ENCODE measurements around the gene NLGN2. TPM values are rescaled to one million over a fixed set of nuclear protein-coding genes. Genes with fewer than 3 reads are reported as not detected.

The NLGN2 gene
- total RNA-seq, 1 experiment from 2014 or later: 3.7 TPM

DNA sequence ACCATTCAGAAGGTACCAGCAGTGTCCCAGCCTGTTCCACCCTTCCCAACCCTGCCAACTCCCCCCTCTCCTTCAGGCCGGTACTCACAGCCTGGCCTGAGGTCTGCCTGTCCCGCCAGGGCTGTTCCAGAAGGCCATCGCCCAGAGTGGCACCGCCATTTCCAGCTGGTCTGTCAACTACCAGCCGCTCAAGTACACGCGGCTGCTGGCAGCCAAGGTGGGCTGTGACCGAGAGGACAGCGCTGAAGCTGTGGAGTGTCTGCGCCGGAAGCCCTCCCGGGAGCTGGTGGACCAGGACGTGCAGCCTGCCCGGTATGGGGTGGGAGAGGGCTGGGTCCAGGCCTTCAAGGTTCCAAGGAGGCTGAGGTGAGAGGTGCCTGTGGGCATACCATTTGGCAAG, 7.2 kb downstream of the NLGN2 start:
- no peak for DNase-seq (ENCODE audit: low read depth)

GRCh38 chr17:7415784-7416183, 8.1 kb downstream of the NLGN2 start:
- DNase-seq (ENCODE audit: low read depth): no peak

- DNase-seq (ENCODE audit: low read depth): no peak
Observed at GRCh38 chr17:7416323-7416722, 8.7 kb downstream of the NLGN2 start.

GRCh38 chr17:7417056-7417655, 9.5 kb downstream of the NLGN2 start:
- no peak for DNase-seq (ENCODE audit: low read depth)

GRCh38 chr17:7418472-7419152, 11.0 kb downstream of the NLGN2 start:
- no peak for DNase-seq (ENCODE audit: low read depth)

GRCh38 chr17:7419819-7420610, 12.4 kb downstream of the NLGN2 start, which contains the start of gene SPEM1:
Gene SPEM1, plus strand, starts transcription at chr17:7420324. Its CDS starts 61 bp downstream, at chr17:7420385.
- no peak for DNase-seq (ENCODE audit: low read depth)

DNA sequence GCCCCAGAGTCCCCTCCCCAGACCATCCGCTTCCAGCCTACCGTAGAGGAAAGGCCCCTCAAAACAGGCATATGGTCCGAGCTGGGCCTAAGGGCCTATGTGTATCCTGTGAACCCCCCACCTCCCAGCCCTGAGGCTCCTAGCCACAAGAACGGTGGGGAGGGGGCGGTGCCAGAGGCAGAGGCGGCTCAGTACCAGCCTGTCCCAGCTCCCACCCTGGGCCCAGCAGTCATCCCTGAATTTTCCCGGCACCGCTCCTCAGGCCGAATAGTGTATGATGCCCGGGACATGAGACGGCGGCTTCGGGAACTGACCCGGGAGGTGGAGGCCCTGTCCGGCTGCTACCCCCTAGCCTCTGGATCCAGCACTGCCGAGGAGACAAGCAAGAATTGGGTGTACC, 13.5 kb downstream of the NLGN2 start:
- DNase-seq (ENCODE audit: low read depth): no peak

DNA sequence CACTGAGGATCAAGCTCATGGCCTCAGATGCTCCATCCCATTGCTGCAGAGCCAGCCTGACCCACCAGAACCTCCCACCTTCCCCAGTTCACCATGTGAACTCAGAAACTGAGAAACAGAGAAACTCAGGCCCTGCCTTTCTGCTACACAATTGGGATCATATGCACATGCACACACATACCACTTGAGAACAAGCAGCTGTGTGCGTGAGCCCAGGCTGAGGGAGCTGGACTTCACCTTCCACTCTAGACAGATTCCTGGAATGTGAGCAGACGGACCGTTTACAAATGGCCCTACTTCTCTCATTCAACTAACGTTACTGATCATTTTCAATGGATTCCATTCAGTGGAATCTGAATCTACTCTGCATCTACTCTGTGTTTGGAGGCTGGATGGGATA, 16.0 kb downstream of the NLGN2 start:
- no peak for DNase-seq (ENCODE audit: low read depth)

DNA sequence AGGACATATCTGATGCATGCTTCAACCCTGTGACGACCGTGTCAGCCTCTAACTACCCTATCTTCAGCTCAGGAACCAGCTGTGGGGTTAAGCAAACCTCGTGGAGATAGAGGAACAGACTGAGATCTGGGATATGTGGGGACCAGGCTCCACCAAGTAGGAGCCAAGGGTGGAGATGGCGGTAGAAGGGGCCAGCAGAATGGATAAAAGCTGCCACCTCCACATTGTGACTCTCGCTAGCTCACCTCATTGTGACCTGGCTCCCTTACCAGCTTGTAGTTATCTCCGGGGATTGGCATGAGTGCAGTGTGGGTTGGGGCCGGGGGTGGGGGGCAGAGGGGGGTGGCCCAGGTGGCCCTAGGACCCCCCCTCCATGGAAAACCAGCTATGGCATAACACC, 17.7 kb downstream of the NLGN2 start, which contains the start of gene SPEM2:
TSS of gene SPEM2 (plus strand) at position 301 of the 400 bp plus-strand sequence. CDS start at position 374, 73 bp downstream.
- no peak for DNase-seq (ENCODE audit: low read depth)

GRCh38 chr17:7425756-7426155, 18.1 kb downstream of the NLGN2 start:
- DNase-seq (ENCODE audit: low read depth): no peak

DNA sequence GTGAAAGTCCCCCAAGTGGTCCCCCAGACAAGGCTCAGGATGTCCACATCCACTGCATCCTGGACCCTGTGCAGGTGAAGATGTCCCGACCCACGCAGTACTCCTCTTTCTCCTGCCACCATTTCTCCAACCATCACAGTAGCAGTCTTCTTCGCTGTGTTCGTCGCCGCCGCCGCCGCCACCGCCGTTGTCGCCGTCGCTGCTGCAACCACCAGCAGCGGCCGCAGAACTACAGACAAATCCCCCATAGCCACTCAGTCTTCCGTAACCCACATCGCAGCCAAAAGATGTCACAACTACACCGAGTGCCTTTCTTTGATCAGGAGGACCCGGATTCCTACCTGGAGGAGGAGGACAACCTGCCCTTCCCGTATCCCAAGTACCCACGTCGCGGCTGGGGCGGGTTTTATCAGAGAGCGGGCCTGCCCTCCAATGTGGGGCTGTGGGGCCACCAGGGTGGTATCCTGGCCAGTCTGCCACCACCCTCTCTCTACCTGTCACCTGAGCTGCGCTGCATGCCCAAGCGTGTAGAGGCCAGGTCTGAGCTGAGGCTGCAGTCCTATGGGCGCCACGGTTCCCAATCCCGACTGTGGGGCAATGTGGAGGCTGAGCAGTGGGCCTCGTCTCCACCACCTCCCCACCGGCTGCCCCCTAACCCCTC, 18.7 kb downstream of the NLGN2 start:
- no peak for DNase-seq (ENCODE audit: low read depth)

DNA sequence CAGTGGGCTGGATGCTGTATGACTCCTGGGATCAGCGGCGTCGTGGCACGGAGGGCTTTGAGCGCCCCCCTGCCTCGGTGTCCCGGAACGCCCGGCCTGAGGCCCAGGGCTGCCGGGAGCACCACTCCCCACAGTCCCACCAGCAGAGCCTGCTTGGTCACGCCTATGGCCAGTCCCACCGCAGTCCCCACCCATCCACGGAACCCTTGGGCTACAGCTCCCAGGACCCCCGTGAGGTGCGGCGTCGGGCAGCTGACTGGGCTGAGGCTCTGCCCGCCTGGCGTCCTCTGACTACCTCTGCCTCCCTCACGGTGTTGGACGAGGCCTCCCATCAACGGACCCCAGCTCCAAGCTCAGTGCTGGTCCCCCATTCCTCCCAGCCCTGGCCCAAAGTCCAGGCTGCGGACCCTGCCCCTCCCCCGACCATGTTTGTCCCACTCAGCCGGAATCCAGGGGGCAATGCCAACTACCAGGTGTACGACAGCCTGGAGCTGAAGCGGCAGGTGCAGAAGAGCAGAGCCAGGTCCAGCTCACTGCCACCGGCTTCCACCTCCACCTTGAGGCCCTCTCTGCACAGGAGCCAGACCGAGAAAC, 19.3 kb downstream of the NLGN2 start:
- DNase-seq (ENCODE audit: low read depth): no peak

DNA sequence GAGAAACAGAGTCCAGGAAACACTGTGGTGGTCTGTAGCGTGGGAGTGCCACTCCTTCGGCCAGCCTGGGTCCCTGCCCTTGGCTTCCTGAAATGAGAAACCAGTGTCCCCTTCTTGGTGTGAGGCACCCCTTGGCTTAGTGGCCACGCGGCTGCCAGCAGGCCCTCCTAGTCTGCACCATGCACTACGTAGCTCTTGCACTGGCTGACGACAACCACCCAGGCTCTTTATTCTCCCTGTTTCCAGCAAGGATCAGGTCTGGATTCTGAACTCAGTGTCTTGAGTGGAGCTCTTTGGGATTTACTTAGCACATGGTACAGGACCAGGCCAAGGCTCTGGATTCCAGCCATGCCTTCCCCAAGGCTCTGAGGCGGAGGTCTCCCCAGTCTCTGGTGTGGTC, 19.9 kb downstream of the NLGN2 start:
- no peak for DNase-seq (ENCODE audit: low read depth)

DNA sequence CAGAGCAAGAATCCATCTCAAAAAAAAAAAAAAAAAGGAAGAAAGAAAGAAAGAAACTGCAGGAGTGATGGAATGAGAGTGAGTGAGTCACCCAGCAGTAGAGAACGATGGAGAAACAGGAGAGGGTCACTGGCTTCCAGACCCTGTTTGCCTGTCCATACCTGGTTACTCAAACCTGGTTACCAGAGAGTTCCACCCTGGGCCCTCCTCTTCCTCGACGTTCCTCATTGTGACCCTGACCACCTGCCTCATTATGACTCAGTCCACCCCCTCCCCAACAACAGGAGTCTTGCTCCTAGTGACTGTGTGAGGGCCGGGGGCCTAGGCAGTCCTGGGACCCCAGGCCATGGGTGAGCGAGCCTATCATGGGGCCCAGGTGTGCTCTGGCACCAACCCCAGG, 20.9 kb downstream of the NLGN2 start, which contains the start of gene SPEM3:
TSS of gene SPEM3 (plus strand) at position 301 of the 400 bp plus-strand sequence. CDS start at position 347, 46 bp downstream.
- no peak for DNase-seq (ENCODE audit: low read depth)

DNA sequence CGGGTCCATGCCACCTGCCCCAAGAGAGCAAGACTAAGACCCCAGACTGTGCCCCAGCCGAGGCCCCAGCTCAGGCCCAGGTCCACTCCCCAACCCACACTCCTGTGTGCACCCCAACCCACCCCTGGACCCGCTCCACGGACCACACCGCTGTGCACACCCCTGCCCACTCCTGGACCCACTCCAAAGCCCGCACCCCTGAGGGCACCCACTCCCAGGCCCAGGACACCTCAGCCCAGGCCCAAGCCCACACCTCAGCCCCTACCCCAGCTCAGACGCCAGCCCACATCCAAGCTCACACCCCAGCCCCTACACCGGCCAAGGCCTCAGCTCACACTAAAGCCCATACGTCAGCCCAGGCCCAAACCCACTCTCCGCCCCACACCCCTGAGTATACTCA, 22.1 kb downstream of the NLGN2 start:
- no peak for DNase-seq (ENCODE audit: low read depth)

DNA sequence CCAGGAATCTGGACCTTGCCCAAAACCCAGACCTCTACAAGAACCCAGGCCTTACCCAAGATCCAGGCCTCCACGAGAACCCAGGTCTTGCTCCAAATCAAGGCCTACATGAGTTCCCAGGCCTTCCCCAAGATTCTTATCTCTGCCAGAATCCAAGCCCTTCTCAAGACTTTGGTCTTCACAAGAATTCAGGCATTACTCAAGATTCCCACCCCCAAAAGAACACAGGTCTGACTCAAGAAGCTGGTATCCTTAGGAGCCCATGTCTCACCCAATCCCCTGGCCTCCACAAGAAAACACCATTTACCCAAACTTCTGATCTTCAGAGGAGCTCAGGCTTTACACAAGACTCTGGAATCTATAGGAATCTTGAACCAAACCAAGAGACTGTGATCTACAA, 23.6 kb downstream of the NLGN2 start:
- DNase-seq (ENCODE audit: low read depth): no peak

DNA sequence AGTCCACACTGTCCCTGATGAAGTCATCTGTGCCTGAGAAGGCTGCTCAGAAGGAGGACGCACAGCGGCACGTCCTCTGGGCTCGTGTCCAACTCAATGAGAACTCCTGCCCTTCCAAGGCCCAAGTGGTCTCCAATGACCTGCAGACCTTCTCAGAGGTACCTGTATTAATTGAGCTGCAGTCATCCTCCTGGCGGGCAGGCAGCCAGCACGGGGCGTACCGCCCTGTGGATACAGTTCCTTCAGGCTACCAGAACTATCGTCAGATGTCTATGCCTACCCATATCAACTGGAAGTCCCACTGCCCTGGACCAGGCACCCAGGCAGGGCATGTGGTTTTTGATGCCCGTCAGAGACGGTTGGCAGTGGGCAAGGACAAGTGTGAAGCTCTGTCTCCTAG, 24.7 kb downstream of the NLGN2 start:
- no peak for DNase-seq (ENCODE audit: low read depth)

- peak; percentile 34 for DNase-seq (ENCODE audit: low read depth)
Observed at GRCh38 chr17:7435676-7436555, 28.3 kb downstream of the NLGN2 start.

- DNase-seq (ENCODE audit: low read depth): peak; percentile 61
Observed at GRCh38 chr17:7436556-7437368, 29.1 kb downstream of the NLGN2 start.

DNA sequence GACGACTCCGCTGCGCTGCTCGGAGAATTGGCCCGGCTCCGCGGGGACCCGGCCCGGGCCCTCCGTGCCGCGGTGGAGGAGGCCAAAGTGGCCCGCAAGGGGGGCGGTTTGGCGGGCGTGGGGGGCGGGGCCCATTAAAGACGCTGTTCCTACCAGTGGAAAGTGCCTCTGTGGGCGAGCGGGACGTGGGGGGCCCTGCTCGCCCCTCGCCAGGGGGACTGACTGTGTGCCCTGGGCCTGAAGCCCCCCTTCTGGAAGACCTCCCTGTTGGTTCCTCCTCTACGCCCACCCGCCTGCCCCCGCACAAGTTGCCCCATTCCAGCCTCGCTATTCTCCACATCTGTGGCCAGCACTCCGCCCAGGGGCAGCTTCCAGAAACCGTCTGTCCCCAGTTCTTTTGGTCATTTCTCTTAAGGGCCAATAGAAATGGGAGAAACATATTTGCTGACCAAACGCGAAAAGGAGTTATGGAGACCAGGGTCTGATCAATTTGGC, 29.8 kb downstream of the NLGN2 start:
- DNase-seq (ENCODE audit: low read depth): no peak
